Neural cell (in vitro differentiated cells): ENCODE results near the gene TMEM250. TPM values are rescaled to one million over a fixed set of nuclear protein-coding genes. Genes with fewer than 3 reads are reported as not detected.

ENCODE experiments used
- H2AFZ ChIP-seq: fragments of 200-600, 300-800 bp; sonication (generic), shearing (Covaris generic); 2 replicates; pipeline ENCODE4 v1.6.0; 2014; ENCODE audit warnings: low read depth, mild to moderate bottlenecking, antibody characterized with exemption, low read length, moderate library complexity
- H3F3A ChIP-seq: fragments of 200-600 bp; shearing (Covaris generic); 2 replicates; pipeline ENCODE4 v1.6.1; 2016; ENCODE audit warnings: mild to moderate bottlenecking, moderate library complexity, mixed read lengths, antibody characterized with exemption, low read length; ENCODE audit not compliant: insufficient read depth, poor library complexity, severe bottlenecking
- H3K27ac ChIP-seq: fragments of 200-600, 300-800 bp; sonication (generic), shearing (Covaris generic); 2 replicates; pipeline ENCODE4 v1.5.1; 2014; ENCODE audit warnings: mild to moderate bottlenecking, low read length, moderate library complexity
- H3K27me3 ChIP-seq: fragments of 300-800, 200-600 bp; sonication (generic), shearing (Covaris generic); 2 replicates; pipeline ENCODE4 v1.6.0; 2014; ENCODE audit warnings: mild to moderate bottlenecking, low read depth, low read length, moderate library complexity; ENCODE audit not compliant: insufficient read depth
- H3K36me3 ChIP-seq: fragments of 300-800, 200-600 bp; sonication (generic), shearing (Covaris generic); 2 replicates; pipeline ENCODE4 v1.5.1; 2014; ENCODE audit warnings: mild to moderate bottlenecking, antibody characterized with exemption, low read length, moderate library complexity; ENCODE audit not compliant: insufficient read depth
- H3K4me2 ChIP-seq: fragments of 300-800, 200-600 bp; sonication (generic), shearing (Covaris generic); 2 replicates; pipeline ENCODE4 v1.6.0; 2014; ENCODE audit warnings: mild to moderate bottlenecking, low read length
- H3K4me3 ChIP-seq: fragments of 300-800, 200-600 bp; sonication (generic), shearing (Covaris generic); 2 replicates; pipeline ENCODE4 v1.5.1; 2014; ENCODE audit warnings: mild to moderate bottlenecking, low read length, moderate library complexity
- H3K79me2 ChIP-seq: fragments of 200-600 bp; shearing (Covaris generic); replicated peaks from 2 replicates; pipeline ENCODE4 v1.6.0; 2014; ENCODE audit warnings: mild to moderate bottlenecking, low read length, moderate library complexity; ENCODE audit not compliant: insufficient read depth
- H3K9ac ChIP-seq: fragments of 300-800, 200-600 bp; sonication (generic), shearing (Covaris generic); 2 replicates; pipeline ENCODE4 v1.6.1; 2016; ENCODE audit warnings: mild to moderate bottlenecking, low read length, mixed read lengths
- H3K9me2 ChIP-seq: fragments of 200-600 bp; shearing (Covaris generic); 2 replicates; pipeline ENCODE4 v1.6.1; 2016; ENCODE audit warnings: mild to moderate bottlenecking, low read length, mixed read lengths; ENCODE audit not compliant: insufficient read depth
- H3K9me3 ChIP-seq: fragments of 200-600, 300-800 bp; sonication (generic), shearing (Covaris generic); 2 replicates; pipeline ENCODE4 v1.6.1; 2016; ENCODE audit warnings: mild to moderate bottlenecking, mixed run types, low read length, moderate library complexity, mixed read lengths
- H4K20me1 ChIP-seq: fragments of 200-600 bp; shearing (Covaris generic); 2 replicates; pipeline ENCODE4 v1.6.1; 2016; ENCODE audit warnings: mild to moderate bottlenecking, mixed run types; ENCODE audit not compliant: insufficient read depth
- EP300 ChIP-seq: fragments of 450-650 bp; conservative IDR thresholded peaks from 2 replicates; pipeline ENCODE4 v1.6.1; 2014; ENCODE audit warnings: antibody characterized with exemption, mild to moderate bottlenecking, moderate library complexity; ENCODE audit not compliant: poor library complexity, severe bottlenecking
- EZH2 ChIP-seq: fragments of 200-600, 300-800 bp; shearing (Covaris generic), sonication (generic); IDR thresholded peaks from 2 replicates; pipeline ENCODE4 v1.6.1; 2014; ENCODE audit warnings: antibody characterized with exemption, low read length, borderline replicate concordance, mild to moderate bottlenecking; ENCODE audit not compliant: insufficient read depth, poor library complexity, severe bottlenecking
- MXI1 ChIP-seq: fragments of 450-650 bp; conservative IDR thresholded peaks from 2 replicates; pipeline ENCODE4 v1.6.1; 2014; ENCODE audit warnings: antibody characterized with exemption, mild to moderate bottlenecking; ENCODE audit not compliant: poor library complexity, severe bottlenecking
- POLR2AphosphoS5 ChIP-seq: IDR thresholded peaks from 2 replicates; pipeline ENCODE4 v1.6.1; 2012
- RAD21 ChIP-seq: fragments of 450-650 bp; conservative IDR thresholded peaks from 2 replicates; pipeline ENCODE4 v1.6.1; 2014; ENCODE audit warnings: antibody characterized with exemption, mild to moderate bottlenecking, moderate library complexity
- SMC3 ChIP-seq: fragments of 450-650 bp; conservative IDR thresholded peaks from 2 replicates; pipeline ENCODE4 v1.6.1; 2014; ENCODE audit warnings: antibody characterized with exemption, mild to moderate bottlenecking, moderate library complexity; ENCODE audit not compliant: poor library complexity
- TAF1 ChIP-seq: IDR thresholded peaks from 2 replicates; pipeline ENCODE4 v1.6.1; 2012; ENCODE audit warnings: low read depth
- polyA plus RNA-seq: library from polyadenylated mRNA; depleted of rRNA; stranded (reverse); fragments of >200 nt; gene quantifications from 2 replicates; pipeline ENCODE4 v1.2.3, GENCODE V29; 2014
- TF ChIP-seq, protein P1 (sequence below): fragments of 450-650 bp; IDR thresholded peaks from 2 replicates; pipeline ENCODE4 v1.5.1; 2014; ENCODE audit warnings: antibody characterized with exemption, mild to moderate bottlenecking, moderate library complexity; ENCODE audit not compliant: poor library complexity, severe bottlenecking
- TF ChIP-seq, protein P2 (sequence below): IDR thresholded peaks from 2 replicates; pipeline ENCODE4 v1.6.1; 2012; ENCODE audit warnings: borderline replicate concordance

TMEM250 gene
- polyA plus RNA-seq, 1 donor from 2014 or later = 15.0 TPM

DNA sequence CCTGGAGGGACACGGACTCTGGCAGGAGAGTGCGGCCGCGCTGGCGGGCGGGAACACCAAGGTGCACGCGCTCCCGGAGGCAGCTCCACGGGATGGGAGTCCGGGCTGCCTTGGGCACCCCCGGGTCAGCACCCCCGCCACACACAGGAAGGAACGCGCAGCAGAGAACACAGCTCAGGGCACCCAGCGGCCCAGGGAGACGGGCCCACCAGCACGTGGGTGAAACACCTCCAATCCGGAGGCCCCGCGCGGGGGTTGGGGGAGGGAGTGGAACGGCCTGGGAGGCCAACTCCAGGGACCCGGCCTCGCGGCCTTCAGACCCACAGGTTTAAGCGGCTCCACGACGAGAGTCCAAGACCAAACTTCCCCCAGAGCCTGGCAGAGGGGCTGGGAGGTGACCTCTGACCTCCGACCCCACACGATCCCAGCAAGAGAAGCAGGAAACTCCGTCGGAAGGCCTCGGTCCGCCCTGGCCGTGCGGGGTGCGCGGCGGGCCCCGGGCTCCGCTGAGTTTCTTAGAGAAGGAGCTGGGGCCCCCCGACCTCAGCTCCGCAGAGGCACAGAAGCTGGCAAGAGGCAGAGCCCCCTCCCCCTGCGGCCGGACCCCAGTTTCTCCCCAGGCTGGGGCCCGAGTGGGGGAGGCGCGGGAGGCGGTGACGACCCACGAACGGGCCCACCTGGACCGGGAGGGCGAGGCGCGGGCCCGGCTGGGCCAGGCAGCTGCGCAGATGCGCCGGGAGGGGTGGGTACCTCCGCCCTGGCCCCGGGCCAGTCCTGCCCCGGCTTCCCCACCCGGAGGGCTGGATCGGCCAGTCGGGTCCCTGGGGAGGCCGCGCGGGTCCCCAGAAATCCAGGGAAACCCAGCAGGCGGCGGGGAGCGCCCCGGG, 24.4 kb downstream of the TMEM250 start:
- Histone ChIP-seq H3K27me3 (peaks cover 14% of the 10 kb centered on the region), H3K9me3 (no peaks in the 10 kb centered on the region), H3K79me2 (no peaks in the 10 kb centered on the region), H3K27ac (no peak overlapping the region), H3K9ac (no peak overlapping the region), H3K36me3 (no peaks in the 10 kb centered on the region), H3K4me2 (no peak overlapping the region), H4K20me1 (no peaks in the 10 kb centered on the region), H3F3A (no peaks in the 10 kb centered on the region), H2AFZ (no peak overlapping the region), H3K9me2 (no peaks in the 10 kb centered on the region), H3K4me3 (peak overlapping the region; percentile 39)
- no peak for TF ChIP-seq POLR2AphosphoS5
- TF ChIP-seq, protein P1, sequence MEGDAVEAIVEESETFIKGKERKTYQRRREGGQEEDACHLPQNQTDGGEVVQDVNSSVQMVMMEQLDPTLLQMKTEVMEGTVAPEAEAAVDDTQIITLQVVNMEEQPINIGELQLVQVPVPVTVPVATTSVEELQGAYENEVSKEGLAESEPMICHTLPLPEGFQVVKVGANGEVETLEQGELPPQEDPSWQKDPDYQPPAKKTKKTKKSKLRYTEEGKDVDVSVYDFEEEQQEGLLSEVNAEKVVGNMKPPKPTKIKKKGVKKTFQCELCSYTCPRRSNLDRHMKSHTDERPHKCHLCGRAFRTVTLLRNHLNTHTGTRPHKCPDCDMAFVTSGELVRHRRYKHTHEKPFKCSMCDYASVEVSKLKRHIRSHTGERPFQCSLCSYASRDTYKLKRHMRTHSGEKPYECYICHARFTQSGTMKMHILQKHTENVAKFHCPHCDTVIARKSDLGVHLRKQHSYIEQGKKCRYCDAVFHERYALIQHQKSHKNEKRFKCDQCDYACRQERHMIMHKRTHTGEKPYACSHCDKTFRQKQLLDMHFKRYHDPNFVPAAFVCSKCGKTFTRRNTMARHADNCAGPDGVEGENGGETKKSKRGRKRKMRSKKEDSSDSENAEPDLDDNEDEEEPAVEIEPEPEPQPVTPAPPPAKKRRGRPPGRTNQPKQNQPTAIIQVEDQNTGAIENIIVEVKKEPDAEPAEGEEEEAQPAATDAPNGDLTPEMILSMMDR = no peak
- TF ChIP-seq, protein P2, sequence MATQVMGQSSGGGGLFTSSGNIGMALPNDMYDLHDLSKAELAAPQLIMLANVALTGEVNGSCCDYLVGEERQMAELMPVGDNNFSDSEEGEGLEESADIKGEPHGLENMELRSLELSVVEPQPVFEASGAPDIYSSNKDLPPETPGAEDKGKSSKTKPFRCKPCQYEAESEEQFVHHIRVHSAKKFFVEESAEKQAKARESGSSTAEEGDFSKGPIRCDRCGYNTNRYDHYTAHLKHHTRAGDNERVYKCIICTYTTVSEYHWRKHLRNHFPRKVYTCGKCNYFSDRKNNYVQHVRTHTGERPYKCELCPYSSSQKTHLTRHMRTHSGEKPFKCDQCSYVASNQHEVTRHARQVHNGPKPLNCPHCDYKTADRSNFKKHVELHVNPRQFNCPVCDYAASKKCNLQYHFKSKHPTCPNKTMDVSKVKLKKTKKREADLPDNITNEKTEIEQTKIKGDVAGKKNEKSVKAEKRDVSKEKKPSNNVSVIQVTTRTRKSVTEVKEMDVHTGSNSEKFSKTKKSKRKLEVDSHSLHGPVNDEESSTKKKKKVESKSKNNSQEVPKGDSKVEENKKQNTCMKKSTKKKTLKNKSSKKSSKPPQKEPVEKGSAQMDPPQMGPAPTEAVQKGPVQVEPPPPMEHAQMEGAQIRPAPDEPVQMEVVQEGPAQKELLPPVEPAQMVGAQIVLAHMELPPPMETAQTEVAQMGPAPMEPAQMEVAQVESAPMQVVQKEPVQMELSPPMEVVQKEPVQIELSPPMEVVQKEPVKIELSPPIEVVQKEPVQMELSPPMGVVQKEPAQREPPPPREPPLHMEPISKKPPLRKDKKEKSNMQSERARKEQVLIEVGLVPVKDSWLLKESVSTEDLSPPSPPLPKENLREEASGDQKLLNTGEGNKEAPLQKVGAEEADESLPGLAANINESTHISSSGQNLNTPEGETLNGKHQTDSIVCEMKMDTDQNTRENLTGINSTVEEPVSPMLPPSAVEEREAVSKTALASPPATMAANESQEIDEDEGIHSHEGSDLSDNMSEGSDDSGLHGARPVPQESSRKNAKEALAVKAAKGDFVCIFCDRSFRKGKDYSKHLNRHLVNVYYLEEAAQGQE = no peak
- no peak for TF ChIP-seq RAD21
- TF ChIP-seq EP300 = no peak
- no peak for TF ChIP-seq EZH2
- TF ChIP-seq MXI1 = no peak
- no peak for TF ChIP-seq SMC3
- no peak for TF ChIP-seq TAF1

DNA sequence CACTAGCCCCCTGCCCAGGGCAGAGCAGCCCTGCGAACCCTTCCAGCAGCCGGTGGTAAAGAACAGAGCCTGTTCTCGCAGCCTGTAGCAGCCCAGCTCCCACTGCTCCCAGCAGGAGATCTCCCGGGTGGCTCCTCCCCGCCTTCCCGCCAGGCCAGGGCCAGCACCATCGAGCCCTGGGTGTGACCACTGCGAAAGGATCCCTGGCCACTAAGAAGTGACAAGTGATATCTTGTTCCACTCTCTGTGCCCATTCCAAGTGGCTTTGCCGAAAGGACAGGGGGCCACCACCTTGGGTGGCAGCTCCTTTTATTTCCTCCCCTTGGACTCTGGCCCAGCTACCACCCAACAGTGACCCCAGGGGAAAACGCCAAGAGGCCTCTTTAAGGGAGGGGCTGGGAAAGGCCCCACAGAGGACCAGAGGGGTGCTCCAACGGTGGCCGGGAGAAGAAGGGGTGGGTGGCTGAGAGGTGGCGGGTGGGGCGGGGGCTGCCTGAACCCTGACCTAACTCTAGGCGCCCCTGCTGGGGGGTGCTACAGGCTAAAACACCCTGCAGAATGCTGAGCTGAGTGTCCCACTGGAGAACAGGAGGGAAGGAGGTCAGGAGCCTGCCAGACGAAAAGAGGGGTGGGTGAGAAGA, 25.2 kb downstream of the TMEM250 start:
- Histone ChIP-seq H3K27me3 (peaks cover 14% of the 10 kb centered on the region), H3K9ac (no peak overlapping the region), H3K79me2 (no peaks in the 10 kb centered on the region)

More for the DNA sequence above, 25.2 kb downstream of the TMEM250 start:
- Histone ChIP-seq H3K9me3 (no peaks in the 10 kb centered on the region), H3K4me2 (no peak overlapping the region), H4K20me1 (no peaks in the 10 kb centered on the region), H3F3A (no peaks in the 10 kb centered on the region), H3K4me3 (no peak overlapping the region), H3K36me3 (no peaks in the 10 kb centered on the region), H2AFZ (no peak overlapping the region), H3K9me2 (no peaks in the 10 kb centered on the region), H3K27ac (no peak overlapping the region)
- TF ChIP-seq RAD21 (no peak), EP300 (no peak), TAF1 (no peak), POLR2AphosphoS5 (no peak), MXI1 (no peak), EZH2 (no peak), SMC3 (no peak)
- TF ChIP-seq, protein P1 = no peak
- TF ChIP-seq, protein P2 = no peak
